ENCODE results near the gene HYCC2.
"Not testable (repeated sequence)": the region's sequence is repeated elsewhere in the genome, so short reads cannot be mapped to it uniquely, and the experiment has no call there.

Gene HYCC2

GRCh38 chr2:201071479-201072200, at the start of gene HYCC2, which contains the start of gene NDUFB3:
HYCC2 (minus strand) TSS chr2:201071671; CDS start chr2:201024009, 47,662 bp downstream.
NDUFB3 (plus strand) TSS chr2:201072001; CDS start chr2:201078883, 6,882 bp downstream.
- DNase-seq = peak; percentile 65

- DNase-seq = no peak
Measured at GRCh38 chr2:201118961-201119854, 47.7 kb upstream of the HYCC2 start.

DNA sequence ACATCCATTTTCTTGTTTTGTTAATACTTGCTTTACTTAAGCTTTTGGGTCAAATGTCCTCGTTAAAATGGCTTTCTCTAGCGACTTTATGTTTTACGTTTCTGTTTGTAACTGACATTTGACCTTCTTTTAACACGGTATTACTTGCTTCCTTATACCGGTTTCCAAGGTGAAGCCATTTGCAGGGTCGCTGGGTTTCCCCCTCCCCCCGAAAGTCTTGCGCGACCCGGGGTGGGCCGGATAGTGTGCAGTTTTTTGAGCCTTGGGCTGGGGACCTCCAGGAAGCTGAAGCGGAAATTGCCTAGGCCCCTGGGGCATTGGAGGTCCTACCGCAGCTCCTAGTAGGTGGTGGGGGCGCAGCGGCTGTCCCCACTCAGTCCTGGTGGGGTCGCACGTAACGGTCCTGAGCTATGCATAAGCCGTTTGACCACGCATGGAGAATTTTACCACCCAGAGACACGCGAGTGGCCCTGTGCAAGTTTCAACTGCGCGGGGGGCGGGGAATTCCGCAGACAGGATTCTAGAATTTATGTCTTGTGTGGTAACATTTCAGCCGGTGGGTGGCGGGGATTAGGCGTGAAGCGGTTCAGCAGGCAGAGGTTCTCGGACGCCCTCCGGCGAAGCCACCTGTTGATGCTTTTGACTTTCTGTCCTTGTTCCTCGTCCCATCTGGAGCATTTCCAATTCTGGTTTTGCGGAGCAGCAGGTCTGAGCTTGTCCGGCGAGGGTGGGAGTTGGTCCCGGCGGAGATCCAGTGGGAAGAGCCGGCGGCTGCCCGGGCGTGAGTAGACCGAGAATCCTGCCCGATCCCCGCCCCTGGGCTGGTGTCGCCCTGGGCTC, 46.9 kb upstream of the HYCC2 start:
- peak; percentile 84 for DNase-seq

GRCh38 chr2:201117735-201118094, 46.2 kb upstream of the HYCC2 start:
- DNase-seq = not testable (repeated sequence)

DNA sequence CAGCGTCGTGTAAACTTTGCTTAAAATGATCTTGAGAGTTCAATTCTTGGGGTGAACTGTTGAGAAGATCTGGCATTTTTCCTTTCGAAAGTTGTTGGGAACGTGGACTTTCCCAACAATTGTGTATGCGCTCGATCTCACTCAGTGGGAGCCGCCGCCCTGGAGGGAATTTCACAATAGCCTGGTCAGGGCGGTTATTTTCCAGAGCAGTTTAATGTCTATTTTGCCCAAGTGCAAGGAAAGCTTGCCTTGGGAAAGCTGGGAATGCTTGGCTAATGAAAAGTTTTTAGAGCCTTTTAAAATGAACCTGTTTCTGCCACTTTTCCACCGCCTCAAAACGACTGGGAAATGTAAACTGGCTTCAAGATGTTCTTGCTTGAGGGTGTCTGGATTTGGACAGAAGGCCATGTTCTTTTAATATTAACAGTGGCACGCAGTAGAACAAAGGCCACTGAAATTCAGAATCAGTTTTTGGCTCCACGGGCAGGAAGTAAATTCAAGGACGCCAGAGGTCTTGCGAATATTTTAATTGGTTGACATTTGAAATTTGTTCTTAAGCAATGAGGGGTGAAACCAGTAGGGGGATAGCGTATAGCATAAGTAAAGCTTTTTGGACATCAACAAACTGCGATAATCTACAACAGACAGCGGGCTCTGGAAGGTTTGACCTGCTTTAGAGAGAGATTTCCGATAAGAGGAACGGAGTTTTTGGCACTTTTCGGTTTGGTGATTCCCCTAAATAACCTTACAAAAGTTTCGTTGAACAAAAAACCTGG, 45.7 kb upstream of the HYCC2 start:
- DNase-seq = peak; percentile 50

DNA sequence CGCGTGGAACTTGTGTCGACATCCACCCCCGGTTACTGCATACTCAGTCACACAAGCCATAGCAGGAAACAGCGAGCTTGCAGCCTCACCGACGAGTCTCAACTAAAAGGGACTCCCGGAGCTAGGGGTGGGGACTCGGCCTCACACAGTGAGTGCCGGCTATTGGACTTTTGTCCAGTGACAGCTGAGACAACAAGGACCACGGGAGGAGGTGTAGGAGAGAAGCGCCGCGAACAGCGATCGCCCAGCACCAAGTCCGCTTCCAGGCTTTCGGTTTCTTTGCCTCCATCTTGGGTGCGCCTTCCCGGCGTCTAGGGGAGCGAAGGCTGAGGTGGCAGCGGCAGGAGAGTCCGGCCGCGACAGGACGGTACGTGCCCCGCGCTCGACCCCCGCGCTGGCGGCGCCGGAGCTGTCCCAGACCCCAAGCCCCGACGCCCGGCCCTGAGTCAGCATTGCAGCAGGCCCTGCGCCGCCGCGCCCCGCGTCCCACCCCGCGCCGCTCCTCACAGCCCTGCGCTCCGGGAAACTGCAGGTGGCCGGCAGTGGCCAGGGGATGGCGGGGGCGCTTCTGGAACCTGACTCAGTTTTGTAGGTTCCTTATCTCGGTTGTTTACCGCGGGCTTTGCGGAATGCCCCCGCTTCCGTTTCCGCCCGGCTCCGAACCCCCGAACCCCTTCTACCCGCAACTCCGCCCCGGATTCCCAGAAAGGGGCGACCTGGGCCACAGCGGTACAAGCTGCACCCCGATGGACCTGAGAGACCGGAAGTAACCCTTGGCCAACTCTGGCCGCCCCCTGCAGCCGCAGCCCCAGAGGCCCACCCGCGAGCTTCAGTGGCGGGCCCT, 44.9 kb upstream of the HYCC2 start, which contains the start of gene CFLAR:
TSS of gene CFLAR (plus strand) at position 50 of the 844 bp plus-strand sequence. CDS start 13,702 bp downstream, outside the sequence.
- no peak for DNase-seq

DNA sequence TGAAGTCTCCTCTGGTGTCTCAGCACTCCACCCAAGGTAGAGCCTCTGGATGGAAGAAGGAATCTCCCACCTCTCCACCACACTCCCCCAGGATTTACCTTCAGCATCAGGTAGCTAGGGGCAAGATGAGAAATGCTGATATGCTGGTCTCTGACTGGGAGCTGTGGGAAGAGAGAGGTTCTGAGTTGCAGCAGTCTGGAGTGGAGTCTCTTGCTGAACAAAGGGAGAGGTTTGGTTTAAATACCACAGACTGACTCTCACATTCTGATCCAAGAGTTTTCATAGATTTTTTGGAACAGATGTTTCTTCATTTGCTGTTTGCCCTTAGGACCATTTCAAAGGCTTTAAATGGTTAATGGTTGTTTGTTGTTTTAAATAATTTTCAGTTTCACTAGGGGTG, 43.4 kb upstream of the HYCC2 start:
- no peak for DNase-seq

GRCh38 chr2:201114350-201114749, 42.9 kb upstream of the HYCC2 start:
- no peak for DNase-seq

GRCh38 chr2:201111096-201111495, 39.6 kb upstream of the HYCC2 start:
- DNase-seq = no peak

- DNase-seq = no peak
Measured at GRCh38 chr2:201110615-201111014, 39.1 kb upstream of the HYCC2 start.

GRCh38 chr2:201109186-201109585, 37.7 kb upstream of the HYCC2 start:
- no peak for DNase-seq

DNA sequence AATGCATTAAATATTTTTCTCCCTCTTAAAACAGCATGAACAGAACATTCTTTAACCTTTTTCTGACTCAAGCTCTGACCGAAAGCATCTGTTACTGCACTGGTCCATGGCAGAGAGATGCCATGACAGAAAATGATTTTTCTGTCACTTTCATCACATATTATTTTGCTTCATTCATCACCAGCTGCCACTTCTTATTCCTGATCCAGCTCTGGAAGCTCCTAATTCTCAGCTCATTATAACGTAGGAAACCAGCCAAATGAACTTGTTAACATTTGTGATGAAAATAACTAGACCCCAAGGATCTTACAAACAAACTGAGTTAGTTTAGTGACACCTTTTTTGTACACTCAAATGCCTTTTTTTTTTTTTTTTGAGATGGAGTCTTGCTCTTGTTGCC, 36.9 kb upstream of the HYCC2 start:
- DNase-seq = no peak

- DNase-seq = no peak
Measured at GRCh38 chr2:201107624-201108023, 36.2 kb upstream of the HYCC2 start.

DNA sequence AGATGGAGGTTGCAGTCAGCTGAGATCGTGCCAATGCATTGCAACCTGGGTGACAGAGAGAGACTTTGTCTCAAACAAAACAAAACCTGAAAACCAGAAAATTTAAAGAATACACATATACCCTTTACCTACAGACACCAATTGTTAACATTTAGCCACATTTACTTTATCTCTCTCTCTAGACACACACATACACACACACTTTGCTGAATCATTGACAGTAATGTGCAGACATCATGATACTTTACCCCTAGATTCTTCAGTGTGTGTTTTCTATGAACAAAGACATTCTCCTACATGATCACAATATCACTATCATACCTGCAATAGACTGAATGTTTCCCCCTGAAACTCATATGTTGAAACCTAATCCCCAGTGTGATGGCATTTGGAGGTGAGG, 34.3 kb upstream of the HYCC2 start:
- no peak for DNase-seq

DNA sequence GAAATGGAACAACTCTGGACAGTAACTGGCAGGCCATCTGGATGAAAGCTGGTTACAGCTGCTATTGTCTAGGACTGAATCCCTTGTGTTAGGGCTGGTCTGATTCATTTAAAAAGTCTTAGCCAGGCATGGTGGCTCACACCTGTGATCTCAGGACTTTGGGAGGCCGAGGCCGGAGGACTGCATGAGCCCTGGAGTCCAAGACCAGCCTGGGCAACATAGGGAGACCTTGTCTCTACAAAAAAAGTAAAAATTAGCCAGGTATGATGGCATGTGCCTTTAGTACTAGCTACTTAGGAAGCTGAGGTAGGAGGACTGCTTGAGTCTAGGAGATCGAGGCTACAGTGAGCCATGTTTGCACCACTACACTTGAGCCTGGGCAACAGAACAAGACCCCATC, 29.0 kb upstream of the HYCC2 start:
- no peak for DNase-seq

DNA sequence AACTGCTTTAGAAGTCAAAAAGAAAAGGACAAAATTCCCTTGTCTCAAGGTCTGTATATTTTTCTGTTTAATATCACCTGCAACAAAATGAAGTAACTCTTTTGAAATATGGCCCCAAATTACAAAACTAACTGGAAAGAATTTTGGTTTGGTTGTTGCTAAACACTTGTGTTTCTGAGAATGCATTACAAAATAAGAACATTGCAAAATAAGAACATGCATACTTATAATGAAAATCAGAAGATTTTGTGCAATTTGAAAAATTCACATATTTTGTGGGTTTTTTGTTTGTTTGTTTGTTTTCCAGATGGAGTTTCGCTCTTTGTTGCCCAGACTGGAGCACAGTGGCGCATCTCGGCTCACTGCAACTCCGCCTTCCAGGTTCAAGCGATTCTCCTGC, 22.1 kb upstream of the HYCC2 start:
- no peak for DNase-seq

GRCh38 chr2:201090574-201090973, 19.1 kb upstream of the HYCC2 start:
- no peak for DNase-seq

- DNase-seq = no peak
Measured at GRCh38 chr2:201084863-201085262, 13.4 kb upstream of the HYCC2 start.

GRCh38 chr2:201074996-201075395, 3.5 kb upstream of the HYCC2 start:
- no peak for DNase-seq

DNA sequence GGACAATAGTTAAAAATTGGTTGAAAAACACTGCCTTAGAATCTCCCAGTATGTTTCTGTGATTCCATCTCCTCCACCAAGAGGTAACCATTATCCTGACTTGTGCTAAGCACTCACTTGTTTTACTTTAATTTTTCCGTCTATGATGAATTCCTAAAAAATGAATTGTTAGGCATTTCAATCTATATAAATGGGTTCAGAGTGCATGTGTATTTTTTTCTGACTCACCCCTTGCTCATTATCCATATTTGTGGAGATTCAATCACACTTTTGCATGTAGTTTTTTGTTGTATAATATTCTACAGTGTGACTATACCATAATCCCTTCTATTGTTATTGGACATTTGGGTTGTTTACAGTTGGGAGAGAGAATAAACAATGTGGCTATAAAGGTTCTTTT, 1.6 kb upstream of the HYCC2 start:
- no peak for DNase-seq

- no peak for DNase-seq
Measured at GRCh38 chr2:201072201-201072530, 695 bp upstream of the HYCC2 start.

Data from NCI-H1048 (cell line).